K562 (cell line): ENCODE data around the gene BCR. TPM values are rescaled to one million over a fixed set of nuclear protein-coding genes. Genes with fewer than 3 reads are reported as not detected.

Experiments
- ATAC-seq: fragments of 200-7000 bp; cut with Tn5 transposase; 3 replicates; pipeline ENCODE4 v1.9.1; 2020; ENCODE audit warnings: moderate library complexity
- BruUV-seq: library from RNA; stranded (reverse); fragments of 400-500 nt; replicated peaks from 2 replicates; lab custom pipeline; 2021; lab: Mats Ljungman, UMichigan
- CTCF ChIA-PET: fragments of 300-600 bp; formaldehyde crosslinking; extraction: SDS; loops from one replicate; lab custom pipeline; 2021; ENCODE audit warnings: low intra/inter-chr PET ratio; lab: Yijun Ruan, JAX
- POLR2A ChIA-PET: fragments of 300-600, 350-650 bp; sonication (Branson Sonifier 250); formaldehyde crosslinking; extraction: SDS; loops from one replicate; lab custom pipeline; 2021; ENCODE audit warnings: antibody characterized with exemption, inconsistent platforms; lab: Yijun Ruan, JAX
- DNase-seq, 4 experiments: peaks; one replicate each; pipeline versions ENCODE4 v3.0.0 to v3.0.0-alpha.2; 2011 to 2018; ENCODE audit warnings: low spot score in 3 of 4, mixed read lengths in 3 of 4; ENCODE audit errors: extremely low read depth in 1 of 4
- FAIRE-seq: peaks from 2 replicates; lab custom pipeline; 2011; peaks lifted over from hg19 to GRCh38; lab: Jason Lieb, UNC
- H2AFZ ChIP-seq: 2 replicates; pipeline ENCODE4 v1.6.0; 2011; ENCODE audit warnings: low read depth, low read length, control low read depth, inconsistent platforms
- H3K27ac ChIP-seq: fragments of 200-600 bp; 3 replicates; pipeline ENCODE4 v1.8.0; 2011; ENCODE audit warnings: low read depth, mild to moderate bottlenecking, control low read depth, inconsistent platforms, low read length, moderate library complexity, mixed read lengths; ENCODE audit errors: extremely low read depth
- H3K27me3 ChIP-seq, 2 experiments: fragments of 300-600 bp in 1 of 2; 2 replicates in 1 of 2; 3 replicates in 1 of 2; pipeline versions ENCODE4 v1.6.0 to v1.8.0; 2011; ENCODE audit warnings: inconsistent platforms in 2 of 2, low read length in 2 of 2, mild to moderate bottlenecking in 1 of 2, mixed read lengths in 1 of 2, moderate library complexity in 1 of 2; ENCODE audit not compliant: control insufficient read depth in 2 of 2, insufficient read depth in 2 of 2
- H3K36me3 ChIP-seq: fragments of 300-600 bp; 3 replicates; pipeline ENCODE4 v1.8.0; 2011; ENCODE audit warnings: mild to moderate bottlenecking, low read length, inconsistent platforms; ENCODE audit not compliant: control insufficient read depth, insufficient read depth
- H3K4me1 ChIP-seq, 2 experiments: fragments of 200-600 bp in 1 of 2; replicated peaks in 1 of 2; 2 replicates in 1 of 2; 3 replicates in 1 of 2; pipeline versions ENCODE4 v1.5.1 to v1.8.0; 2011; ENCODE audit warnings: inconsistent platforms in 2 of 2, low read length in 2 of 2, mild to moderate bottlenecking in 1 of 2, mixed read lengths in 1 of 2, moderate library complexity in 1 of 2; ENCODE audit not compliant: control insufficient read depth in 2 of 2, insufficient read depth in 2 of 2
- H3K4me2 ChIP-seq: 2 replicates; pipeline ENCODE4 v1.6.1; 2011; ENCODE audit warnings: low read length, control low read depth, inconsistent platforms, mixed read lengths; ENCODE audit not compliant: insufficient read depth
- H3K4me3 ChIP-seq: fragments of 200-600 bp; sonication (generic), shearing (Covaris generic); 2 replicates; pipeline ENCODE4 v1.5.1; 2016; ENCODE audit warnings: control low read depth, inconsistent platforms
- H3K79me2 ChIP-seq: fragments of 200-600 bp; 3 replicates; pipeline ENCODE4 v1.8.0; 2011; ENCODE audit warnings: low read length, inconsistent platforms; ENCODE audit not compliant: control insufficient read depth, insufficient read depth
- H3K9ac ChIP-seq, 2 experiments: 2 replicates each; pipeline versions ENCODE4 v1.6.0 to v1.6.1; 2011; ENCODE audit warnings: low read depth in 2 of 2, low read length in 2 of 2, control low read depth in 1 of 2, inconsistent platforms in 1 of 2, mild to moderate bottlenecking in 1 of 2, mixed read lengths in 1 of 2; ENCODE audit not compliant: insufficient read depth in 1 of 2
- H3K9me1 ChIP-seq: one replicate; pipeline ENCODE4 v1.6.0; 2011; ENCODE audit warnings: inconsistent platforms, mild to moderate bottlenecking, low read length, moderate library complexity; ENCODE audit not compliant: control insufficient read depth, insufficient read depth
- H3K9me3 ChIP-seq: replicated peaks from 2 replicates; pipeline ENCODE4 v1.5.1; 2011; ENCODE audit warnings: low read depth, low read length, inconsistent platforms; ENCODE audit not compliant: control insufficient read depth, insufficient read depth
- H4K20me1 ChIP-seq: replicated peaks from 2 replicates; pipeline ENCODE4 v1.6.1; 2011; ENCODE audit warnings: low read length, inconsistent platforms, mixed read lengths; ENCODE audit not compliant: control insufficient read depth, insufficient read depth
- BRCA1 ChIP-seq, 2 experiments: fragments of 450-650 bp in 1 of 2; sonication (generic) in 1 of 2; formaldehyde crosslinking in 1 of 2; IDR thresholded peaks; 2 replicates each; pipeline versions ENCODE4 v1.5.0 to v1.6.1; 2017 to 2020; ENCODE audit warnings: mild to moderate bottlenecking in 1 of 2, missing genetic modification reagents in 1 of 2
- CHAMP1 ChIP-seq: fragments of 450-650 bp; IDR thresholded peaks from 2 replicates; pipeline ENCODE4 v1.6.1; 2016; ENCODE audit warnings: mild to moderate bottlenecking
- ESRRB ChIP-seq: fragments of 250-450 bp; sonication (Bioruptor Pico); IDR thresholded peaks from 2 replicates; pipeline ENCODE4 v1.5.0; 2020; ENCODE audit warnings: mild to moderate bottlenecking, moderate library complexity, borderline replicate concordance
- JUN ChIP-seq, 2 experiments: sonication (generic) in 1 of 2; formaldehyde crosslinking in 1 of 2; IDR thresholded peaks; 2 replicates each; pipeline versions ENCODE4 v1.6.1 to v1.8.0; 2012 to 2022; ENCODE audit warnings: borderline replicate concordance in 2 of 2, mild to moderate bottlenecking in 2 of 2, improper control_type of control experiment in 1 of 2, low read depth in 1 of 2, low read length in 1 of 2, missing genetic modification reagents in 1 of 2
- SMARCA4 ChIP-seq: fragments of 450-650 bp; IDR thresholded peaks from 2 replicates; pipeline ENCODE4 v1.6.1; 2016
- TGIF2 ChIP-seq: sonication (generic); formaldehyde crosslinking; IDR thresholded peaks from 2 replicates; pipeline ENCODE4 v1.8.1; 2022; ENCODE audit warnings: mild to moderate bottlenecking, missing genetic modification reagents, moderate library complexity
- ZHX1 ChIP-seq: fragments of 150-350 bp; conservative IDR thresholded peaks from 2 replicates; pipeline ENCODE4 v1.6.1; 2014; ENCODE audit warnings: low read length
- ZNF41 ChIP-seq: fragments of 250-450 bp; sonication (Bioruptor Pico); conservative IDR thresholded peaks from 2 replicates; pipeline ENCODE4 v1.4.0; 2020; ENCODE audit warnings: mild to moderate bottlenecking
- WGBS: fragments of 100-300 bp; shearing (Covaris generic); methylation state at CpG from one replicate; pipeline ENCODE4 v1.1.6; 2016; ENCODE audit warnings: low coverage, mixed read lengths; ENCODE audit not compliant: insufficient coverage; ENCODE audit errors: missing lambda C conversion rate; 5-methylcytosine and 5-hydroxymethylcytosine counted together
- in situ Hi-C: fragments of 300-500 bp; cut with MboI; formaldehyde crosslinking; loops from 4 replicates; pipeline ENCODE4 v1.15.0; 2018; ENCODE audit warnings: inconsistent platforms, mixed read lengths
- intact Hi-C: fragments of 100-400 bp; cut with micrococcal nuclease; formaldehyde crosslinking; loops from 2 replicates; pipeline ENCODE4 v1.14.2; 2022
- polyA plus RNA-seq, 8 experiments: library from polyadenylated mRNA; depleted of rRNA in 4 of 8; stranded (reverse) in 5 of 8; unstranded in 3 of 8; fragments of >200 nt; fragmentation: Nextera tagmentation in 2 of 8; fragmentation: Illumina TruSeq in 1 of 8; extraction: Ambion mirVana in 2 of 8; extraction: Trizol in 1 of 8; gene quantifications; 2 replicates each; pipeline versions ENCODE4 v1.2.1 to v1.2.3, GENCODE V29; 2011 to 2014; ENCODE audit warnings: inconsistent platforms in 1 of 8, missing spikeins in 1 of 8
- total RNA-seq, 7 experiments: library from RNA; depleted of rRNA in 6 of 7; stranded (reverse); fragments of >200 nt in 6 of 7; fragmentation: Illumina TruSeq in 2 of 7; extraction: Trizol in 2 of 7; gene quantifications; 2 replicates each; pipeline versions ENCODE4 v1.2.1 to v1.2.3, GENCODE V29; 2011 to 2021; ENCODE audit warnings: low replicate concordance in 1 of 7
- TF ChIP-seq, protein P1 (sequence below): fragments of 450-650 bp; IDR thresholded peaks from 2 replicates; pipeline ENCODE4 v1.6.1; 2014; ENCODE audit warnings: low read depth, mild to moderate bottlenecking, moderate library complexity, borderline replicate concordance
- TF ChIP-seq, protein P2 (sequence below): IDR thresholded peaks from 3 replicates; pipeline ENCODE4 v1.6.1; 2011; ENCODE audit warnings: borderline replicate concordance, mild to moderate bottlenecking; ENCODE audit not compliant: insufficient read length, insufficient read depth

BCR gene
- total and polyA plus RNA-seq, 9 of the 15 experiments (the other 6 are each of a cell fraction or from before 2014, with no cell fraction given) = 0.41 to 150 (median 45.6) TPM

- no peak for TF ChIP-seq BRCA1 (IDR thresholded peaks at IDR 0.05)
- no peak for TF ChIP-seq BRCA1 (CRISPR knock-in tag; IDR thresholded peaks at IDR 0.05)
- TF ChIP-seq, protein P1, sequence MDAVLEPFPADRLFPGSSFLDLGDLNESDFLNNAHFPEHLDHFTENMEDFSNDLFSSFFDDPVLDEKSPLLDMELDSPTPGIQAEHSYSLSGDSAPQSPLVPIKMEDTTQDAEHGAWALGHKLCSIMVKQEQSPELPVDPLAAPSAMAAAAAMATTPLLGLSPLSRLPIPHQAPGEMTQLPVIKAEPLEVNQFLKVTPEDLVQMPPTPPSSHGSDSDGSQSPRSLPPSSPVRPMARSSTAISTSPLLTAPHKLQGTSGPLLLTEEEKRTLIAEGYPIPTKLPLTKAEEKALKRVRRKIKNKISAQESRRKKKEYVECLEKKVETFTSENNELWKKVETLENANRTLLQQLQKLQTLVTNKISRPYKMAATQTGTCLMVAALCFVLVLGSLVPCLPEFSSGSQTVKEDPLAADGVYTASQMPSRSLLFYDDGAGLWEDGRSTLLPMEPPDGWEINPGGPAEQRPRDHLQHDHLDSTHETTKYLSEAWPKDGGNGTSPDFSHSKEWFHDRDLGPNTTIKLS = no peak
Measured at GRCh38 chr22:23305321-23305910, 125.1 kb downstream of the BCR start (continued).

GRCh38 chr22:23305922-23306374 lies 125.6 kb downstream of the BCR start:
- Histone ChIP-seq H3K27me3 (no peaks in the 10 kb centered on the region), H3K9me3 (no peaks in the 10 kb centered on the region), H4K20me1 (no peaks in the 10 kb centered on the region), H2AFZ (no peak overlapping the region), H3K9ac (no peak overlapping the region), H3K79me2 (no peaks in the 10 kb centered on the region), H3K4me2 (no peak overlapping the region), H3K9me1 (peaks cover 3% of the 10 kb centered on the region), H3K4me3 (no peak overlapping the region), H3K27ac (no peak overlapping the region), H3K4me1 (peaks cover 0 to 5% of the 10 kb centered on the region in 2 experiments; a peak in 2 of 5 replicates), H3K36me3 (no peaks in the 10 kb centered on the region)
- ChIA-PET CTCF (no interaction called here), POLR2A (interaction anchor here (0.6 kb wide), 2 partner anchors 113 to 333 kb away, joined by 3 read pairs; no protein-coding TSS in a partner anchor)
- 84% methylated on average over 7 of the region's 11 CpGs for WGBS
- BruUV-seq = no TSS peak
- no peak for FAIRE-seq
- no peak for DNase-seq
- in situ Hi-C loops (loop anchor here (10.0 to 25.0 kb wide), 2 partner anchors 79 to 556 kb away; partner anchors contain the start of gene SLC2A11), intact Hi-C loops (no loop called here)
- ATAC-seq = no peak
- TF ChIP-seq, protein P2, sequence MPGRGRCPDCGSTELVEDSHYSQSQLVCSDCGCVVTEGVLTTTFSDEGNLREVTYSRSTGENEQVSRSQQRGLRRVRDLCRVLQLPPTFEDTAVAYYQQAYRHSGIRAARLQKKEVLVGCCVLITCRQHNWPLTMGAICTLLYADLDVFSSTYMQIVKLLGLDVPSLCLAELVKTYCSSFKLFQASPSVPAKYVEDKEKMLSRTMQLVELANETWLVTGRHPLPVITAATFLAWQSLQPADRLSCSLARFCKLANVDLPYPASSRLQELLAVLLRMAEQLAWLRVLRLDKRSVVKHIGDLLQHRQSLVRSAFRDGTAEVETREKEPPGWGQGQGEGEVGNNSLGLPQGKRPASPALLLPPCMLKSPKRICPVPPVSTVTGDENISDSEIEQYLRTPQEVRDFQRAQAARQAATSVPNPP = no peak
- TF ChIP-seq TGIF2 (CRISPR knock-in tag) (no peak), CHAMP1 (no peak), ZNF41 (CRISPR knock-in tag) (no peak), SMARCA4 (no peak), JUN (IDR thresholded peaks at IDR 0.05; ENCODE audit: borderline replicate concordance, low read depth, low read length) (no peak), JUN (CRISPR knock-in tag; IDR thresholded peaks at IDR 0.05; ENCODE audit: borderline replicate concordance) (no peak), ZHX1 (no peak), ESRRB (CRISPR knock-in tag) (no peak)
